ENCODE measurements around the gene ZNF423.

ZNF423 gene

DNA sequence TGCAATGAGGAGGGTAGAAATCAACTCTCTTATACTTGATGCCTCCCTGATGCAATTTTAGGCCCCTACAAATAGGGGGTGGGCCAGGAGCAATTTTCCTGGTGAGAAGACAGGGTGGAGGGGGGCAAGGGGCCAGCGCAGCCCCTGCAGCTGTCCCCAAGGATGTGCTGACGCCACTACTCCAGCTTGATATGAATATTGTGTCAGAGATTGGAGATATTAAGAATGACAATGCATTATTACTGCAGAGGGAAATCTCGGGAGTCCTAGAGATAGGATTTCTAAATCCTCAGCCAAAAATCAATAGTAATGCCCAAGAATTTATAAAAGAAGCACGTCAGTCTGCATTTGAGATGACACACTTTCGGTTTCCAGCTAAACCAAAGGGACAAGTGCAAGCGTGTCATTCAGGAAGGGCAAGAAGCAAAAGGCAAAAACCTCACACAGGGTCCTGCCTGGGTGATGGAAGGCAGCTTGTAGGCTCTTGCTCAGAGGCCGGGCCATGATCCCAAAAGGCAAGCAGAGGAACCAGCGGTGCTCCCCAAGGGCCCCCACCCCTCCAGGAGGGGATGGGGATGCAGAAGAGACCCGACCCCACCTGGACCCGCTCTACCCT is 303.5 kb downstream of the ZNF423 start:
- ChIA-PET POLR2A (no interaction called here), CTCF (no interaction called here)
- no peak for DNase-seq (ENCODE audit: extremely low spot score)

DNA sequence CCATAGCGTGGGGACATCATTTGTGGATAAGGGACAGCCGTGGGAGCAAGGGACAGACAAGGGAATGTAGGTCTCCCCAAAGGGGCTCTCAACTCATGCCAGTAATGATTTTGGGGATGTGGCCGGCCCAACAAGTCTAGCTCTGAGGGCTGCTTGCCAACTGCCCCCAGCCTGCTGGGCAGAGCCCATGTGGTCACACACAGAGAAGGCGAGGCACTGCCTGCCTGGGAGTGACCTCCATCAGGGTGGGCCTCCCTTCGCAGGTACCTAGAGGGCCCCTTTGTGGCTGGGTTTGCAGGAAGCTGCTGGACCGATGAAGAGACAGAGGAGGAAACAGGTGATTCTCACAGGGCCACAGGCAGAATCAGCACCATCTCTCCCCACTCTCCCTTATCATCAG is 305.2 kb downstream of the ZNF423 start:
- POLR2A ChIA-PET = no interaction called here
- no peak for DNase-seq (ENCODE audit: extremely low spot score)
- CTCF ChIA-PET = no interaction called here
- TF ChIP-seq BHLHE40 (IDR thresholded peaks at IDR 0.05; ENCODE audit: borderline replicate concordance) (no peak), L3MBTL2 (conservative IDR thresholded peaks at IDR 0.05) (no peak), ARNT (IDR thresholded peaks at IDR 0.05) (no peak), TARDBP (IDR thresholded peaks at IDR 0.05) (no peak), NFRKB (IDR thresholded peaks at IDR 0.05) (no peak), SUZ12 (IDR thresholded peaks at IDR 0.05) (no peak), HDGF (IDR thresholded peaks at IDR 0.05; ENCODE audit: borderline replicate concordance) (no peak), LEF1 (IDR thresholded peaks at IDR 0.05; ENCODE audit: borderline replicate concordance) (no peak), FOXK2 (IDR thresholded peaks at IDR 0.05) (no peak), CTBP1 (IDR thresholded peaks at IDR 0.05; ENCODE audit: borderline replicate concordance) (no peak), ZNF384 (IDR thresholded peaks at IDR 0.05) (no peak), SP1 (IDR thresholded peaks at IDR 0.05) (no peak)
- TF ChIP-seq, protein P1, sequence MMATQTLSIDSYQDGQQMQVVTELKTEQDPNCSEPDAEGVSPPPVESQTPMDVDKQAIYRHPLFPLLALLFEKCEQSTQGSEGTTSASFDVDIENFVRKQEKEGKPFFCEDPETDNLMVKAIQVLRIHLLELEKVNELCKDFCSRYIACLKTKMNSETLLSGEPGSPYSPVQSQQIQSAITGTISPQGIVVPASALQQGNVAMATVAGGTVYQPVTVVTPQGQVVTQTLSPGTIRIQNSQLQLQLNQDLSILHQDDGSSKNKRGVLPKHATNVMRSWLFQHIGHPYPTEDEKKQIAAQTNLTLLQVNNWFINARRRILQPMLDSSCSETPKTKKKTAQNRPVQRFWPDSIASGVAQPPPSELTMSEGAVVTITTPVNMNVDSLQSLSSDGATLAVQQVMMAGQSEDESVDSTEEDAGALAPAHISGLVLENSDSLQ (IDR thresholded peaks at IDR 0.05) = no peak

More for the DNA sequence above, 303.5 kb downstream of the ZNF423 start:
- TF ChIP-seq HDGF (IDR thresholded peaks at IDR 0.05; ENCODE audit: borderline replicate concordance) (no peak), FOXK2 (IDR thresholded peaks at IDR 0.05) (no peak), SUZ12 (IDR thresholded peaks at IDR 0.05) (no peak), TARDBP (IDR thresholded peaks at IDR 0.05) (no peak), CTBP1 (IDR thresholded peaks at IDR 0.05; ENCODE audit: borderline replicate concordance) (no peak), SP1 (IDR thresholded peaks at IDR 0.05) (no peak)
- TF ChIP-seq, protein P1 (IDR thresholded peaks at IDR 0.05) = no peak

DNA sequence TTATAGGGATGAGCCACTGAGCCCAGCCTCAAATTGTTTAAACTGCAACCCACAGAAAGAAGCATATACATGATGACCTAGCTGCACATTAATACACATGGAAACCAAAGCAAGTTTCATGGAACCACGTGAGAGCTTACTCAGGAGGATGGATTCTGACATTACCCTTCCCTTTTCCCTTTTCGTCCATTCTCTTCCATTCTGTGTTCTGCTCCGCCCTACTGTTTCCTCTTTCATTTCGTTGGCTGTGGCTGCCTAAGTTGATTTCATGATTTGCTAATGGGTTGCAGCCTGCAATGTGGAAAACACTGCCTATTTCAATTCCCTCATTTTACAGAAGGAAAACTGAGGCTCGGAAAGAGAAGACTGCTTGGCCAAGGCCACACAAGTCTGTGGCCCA is 305.8 kb downstream of the ZNF423 start:
- ChIA-PET POLR2A (no interaction called here), CTCF (no interaction called here)
- no peak for TF ChIP-seq FOXA1 (IDR thresholded peaks at IDR 0.05)
- no peak for TF ChIP-seq BHLHE40 (IDR thresholded peaks at IDR 0.05; ENCODE audit: borderline replicate concordance)
- TF ChIP-seq FOXM1 (IDR thresholded peaks at IDR 0.05; ENCODE audit: borderline replicate concordance) = no peak
- no peak for TF ChIP-seq FOXK2 (IDR thresholded peaks at IDR 0.05)
- TF ChIP-seq, protein P1 (IDR thresholded peaks at IDR 0.05) = no peak
- no peak for TF ChIP-seq NFRKB (IDR thresholded peaks at IDR 0.05)
- no peak for DNase-seq (ENCODE audit: extremely low spot score)

DNA sequence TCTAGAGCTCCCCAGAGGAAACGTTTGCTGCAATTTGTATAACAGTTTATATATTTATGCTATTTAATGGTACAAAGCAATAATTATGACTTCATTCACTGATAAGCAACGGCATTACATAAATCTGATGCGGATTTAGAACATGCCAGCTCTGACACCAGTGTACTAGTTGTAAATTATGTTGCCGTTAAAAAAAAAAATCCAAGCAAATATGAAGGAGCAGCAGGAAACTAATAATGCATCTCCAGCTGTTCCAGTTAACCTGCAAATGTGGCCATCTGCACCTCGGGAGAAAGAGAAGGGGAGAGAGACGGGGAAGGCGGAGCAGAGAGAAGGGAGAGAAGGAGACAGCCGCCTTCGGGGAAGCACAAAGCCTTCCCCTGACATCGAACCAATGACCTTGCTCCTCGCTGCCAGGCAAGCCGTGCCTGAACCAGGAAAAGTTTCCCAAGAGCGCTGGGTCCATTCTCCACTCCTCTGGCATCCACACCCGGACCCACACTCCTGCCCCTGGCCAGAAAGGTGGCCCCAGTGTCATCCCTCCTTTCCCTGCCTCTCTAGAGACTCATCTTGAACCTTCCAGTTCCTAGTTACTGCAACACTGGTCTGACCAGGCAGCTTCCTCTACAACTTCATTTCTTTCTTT is 307.5 kb downstream of the ZNF423 start:
- CTCF ChIA-PET = no interaction called here
- POLR2A ChIA-PET = no interaction called here
- TF ChIP-seq, protein P1 (IDR thresholded peaks at IDR 0.05) = peak; percentile 30
- TF ChIP-seq SUZ12 (IDR thresholded peaks at IDR 0.05) = no peak
- DNase-seq (ENCODE audit: extremely low spot score) = no peak

DNA sequence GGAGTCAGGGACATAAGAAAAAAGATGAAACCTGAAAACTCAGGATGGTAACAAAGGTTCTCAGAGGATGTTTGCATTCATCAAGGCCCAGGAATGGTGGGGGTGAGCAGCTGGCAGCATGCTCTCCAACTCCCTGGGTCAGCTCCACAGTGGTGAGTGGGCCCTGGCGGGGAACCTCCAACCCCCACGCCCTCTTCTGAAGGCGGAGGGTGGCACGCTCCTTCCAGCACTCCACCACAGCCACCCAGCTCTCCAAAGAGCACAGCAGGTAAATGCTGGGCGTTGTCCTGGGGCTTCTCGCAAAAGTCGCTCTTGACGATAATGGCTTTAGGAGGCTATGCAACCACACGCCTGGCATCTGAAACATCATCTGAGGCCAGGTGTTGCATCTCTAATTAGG is 308.5 kb downstream of the ZNF423 start:
- CTCF ChIA-PET = no interaction called here
- TF ChIP-seq, protein P1 (IDR thresholded peaks at IDR 0.05) = no peak
- TF ChIP-seq CTBP1 (IDR thresholded peaks at IDR 0.05; ENCODE audit: borderline replicate concordance) (no peak), BHLHE40 (IDR thresholded peaks at IDR 0.05; ENCODE audit: borderline replicate concordance) (no peak), FOXK2 (IDR thresholded peaks at IDR 0.05) (no peak), TARDBP (IDR thresholded peaks at IDR 0.05) (no peak), FOXA1 (IDR thresholded peaks at IDR 0.05) (no peak), NFRKB (IDR thresholded peaks at IDR 0.05) (no peak), L3MBTL2 (conservative IDR thresholded peaks at IDR 0.05) (no peak), FOXM1 (IDR thresholded peaks at IDR 0.05; ENCODE audit: borderline replicate concordance) (no peak), LEF1 (IDR thresholded peaks at IDR 0.05; ENCODE audit: borderline replicate concordance) (no peak), ZNF384 (IDR thresholded peaks at IDR 0.05) (no peak), SP1 (IDR thresholded peaks at IDR 0.05) (no peak), SUZ12 (IDR thresholded peaks at IDR 0.05) (no peak), ARNT (IDR thresholded peaks at IDR 0.05) (no peak)
- POLR2A ChIA-PET = no interaction called here
- DNase-seq (ENCODE audit: extremely low spot score) = no peak

DNA sequence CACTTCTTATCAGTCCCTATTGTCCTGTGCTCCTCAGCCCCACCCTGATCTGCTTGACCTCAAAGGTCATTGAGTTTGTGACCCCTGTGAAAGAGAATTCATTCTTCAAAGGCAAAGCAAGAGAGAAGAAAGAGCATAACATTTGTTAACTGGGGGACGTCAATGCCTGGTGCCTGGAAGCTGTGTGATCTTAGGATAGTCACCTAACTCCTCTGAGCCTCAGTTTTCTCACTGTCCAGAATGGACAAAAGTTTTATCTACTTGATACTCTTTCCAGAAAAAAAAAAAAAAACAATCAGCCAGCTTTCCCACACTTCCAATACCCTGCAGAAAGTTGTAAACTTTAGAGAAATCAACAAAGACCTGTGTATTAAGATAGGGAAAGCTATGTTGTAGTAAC is 309.2 kb downstream of the ZNF423 start:
- ChIA-PET CTCF (interaction anchor here (1.0 to 3.4 kb wide), 2 partner anchors 10 to 375 kb away, joined by 3 to 14 read pairs; no protein-coding TSS in a partner anchor), POLR2A (no interaction called here)
- no peak for DNase-seq (ENCODE audit: extremely low spot score)
- TF ChIP-seq L3MBTL2 (conservative IDR thresholded peaks at IDR 0.05) (no peak), SP1 (IDR thresholded peaks at IDR 0.05) (no peak), LEF1 (IDR thresholded peaks at IDR 0.05; ENCODE audit: borderline replicate concordance) (no peak), ELF4 (IDR thresholded peaks at IDR 0.05) (no peak), SUZ12 (IDR thresholded peaks at IDR 0.05) (no peak), BHLHE40 (IDR thresholded peaks at IDR 0.05; ENCODE audit: borderline replicate concordance) (no peak), FOXM1 (IDR thresholded peaks at IDR 0.05; ENCODE audit: borderline replicate concordance) (no peak), NFRKB (IDR thresholded peaks at IDR 0.05) (no peak), ZNF384 (IDR thresholded peaks at IDR 0.05) (no peak), FOXK2 (IDR thresholded peaks at IDR 0.05) (no peak)
